Transverse colon (tissue), 3 donors: ENCODE results near the gene AP1G2.

ENCODE experiments used
- POLR2A ChIP-seq: fragments of 450-650 bp; IDR thresholded peaks from one replicate; pipeline ENCODE4 v1.6.1; 2016; ENCODE audit warnings: antibody characterized with exemption, mild to moderate bottlenecking, moderate library complexity
- TF ChIP-seq, protein P1 (sequence below), 5 experiments: fragments of 200-600 bp in 3 of 5; fragments of 450-650 bp in 2 of 5; sonication (generic) in 3 of 5; IDR thresholded peaks; 1 replicate in 2 of 5; 2 replicates in 3 of 5; pipeline ENCODE4 v1.5.1; 2016 to 2017; ENCODE audit warnings: antibody characterized with exemption in 5 of 5, inconsistent platforms in 3 of 5, mild to moderate bottlenecking in 2 of 5, moderate library complexity in 1 of 5

DNA sequence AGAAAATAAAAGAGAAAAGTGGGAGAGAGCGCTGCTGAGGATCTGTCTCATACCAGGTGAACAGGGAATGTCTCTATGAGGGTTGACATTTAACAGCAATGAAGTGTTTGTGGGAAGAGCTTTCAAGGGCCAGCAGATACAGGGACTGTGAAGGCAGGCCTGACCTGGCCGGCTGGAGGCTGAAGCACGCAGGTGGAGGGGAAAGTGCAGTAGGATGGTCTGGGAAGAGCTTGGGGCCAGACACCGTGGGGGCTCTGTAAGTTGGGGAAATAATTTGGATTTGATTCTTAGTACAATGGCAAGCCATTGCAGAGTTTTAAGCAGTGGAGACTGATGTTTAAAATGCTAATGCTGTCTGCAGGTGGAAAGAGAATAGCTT lies 44.8 kb upstream of the AP1G2 start:
- no peak for TF ChIP-seq POLR2A
- TF ChIP-seq, protein P1, sequence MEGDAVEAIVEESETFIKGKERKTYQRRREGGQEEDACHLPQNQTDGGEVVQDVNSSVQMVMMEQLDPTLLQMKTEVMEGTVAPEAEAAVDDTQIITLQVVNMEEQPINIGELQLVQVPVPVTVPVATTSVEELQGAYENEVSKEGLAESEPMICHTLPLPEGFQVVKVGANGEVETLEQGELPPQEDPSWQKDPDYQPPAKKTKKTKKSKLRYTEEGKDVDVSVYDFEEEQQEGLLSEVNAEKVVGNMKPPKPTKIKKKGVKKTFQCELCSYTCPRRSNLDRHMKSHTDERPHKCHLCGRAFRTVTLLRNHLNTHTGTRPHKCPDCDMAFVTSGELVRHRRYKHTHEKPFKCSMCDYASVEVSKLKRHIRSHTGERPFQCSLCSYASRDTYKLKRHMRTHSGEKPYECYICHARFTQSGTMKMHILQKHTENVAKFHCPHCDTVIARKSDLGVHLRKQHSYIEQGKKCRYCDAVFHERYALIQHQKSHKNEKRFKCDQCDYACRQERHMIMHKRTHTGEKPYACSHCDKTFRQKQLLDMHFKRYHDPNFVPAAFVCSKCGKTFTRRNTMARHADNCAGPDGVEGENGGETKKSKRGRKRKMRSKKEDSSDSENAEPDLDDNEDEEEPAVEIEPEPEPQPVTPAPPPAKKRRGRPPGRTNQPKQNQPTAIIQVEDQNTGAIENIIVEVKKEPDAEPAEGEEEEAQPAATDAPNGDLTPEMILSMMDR (IDR thresholded peaks at IDR 0.05): no peak
